Endodermal cell (in vitro differentiated cells): ENCODE measurements around the gene SART3. TPM values are rescaled to one million over a fixed set of nuclear protein-coding genes. Genes with fewer than 3 reads are reported as not detected.

Source experiments
- DNase-seq: peaks from one replicate; pipeline ENCODE4 v3.0.0-alpha.2; 2017
- H3K27ac ChIP-seq: 2 replicates; pipeline ENCODE4 v1.5.1; 2013; ENCODE audit warnings: mild to moderate bottlenecking, low read depth, low read length, moderate library complexity
- H3K27me3 ChIP-seq: 2 replicates; pipeline ENCODE4 v1.6.1; 2013; ENCODE audit warnings: mild to moderate bottlenecking, low read length, moderate library complexity; ENCODE audit not compliant: insufficient read depth, control insufficient read depth, poor library complexity, severe bottlenecking
- H3K36me3 ChIP-seq: 2 replicates; pipeline ENCODE4 v1.7.0; 2013; ENCODE audit warnings: mild to moderate bottlenecking, low read length, moderate library complexity; ENCODE audit not compliant: control insufficient read depth, insufficient read depth
- H3K4me1 ChIP-seq: one replicate; pipeline ENCODE4 v1.7.0; 2013; ENCODE audit warnings: low read length; ENCODE audit not compliant: control insufficient read depth, insufficient read depth
- H3K4me3 ChIP-seq: 2 replicates; pipeline ENCODE4 v1.5.1; 2013; ENCODE audit warnings: mild to moderate bottlenecking, low read length, moderate library complexity
- H3K9ac ChIP-seq: 2 replicates; pipeline ENCODE4 v1.6.1; 2013; ENCODE audit warnings: mild to moderate bottlenecking, low read length, moderate library complexity; ENCODE audit not compliant: poor library complexity, severe bottlenecking; ENCODE audit errors: extremely low read depth
- H3K9me3 ChIP-seq: 2 replicates; pipeline ENCODE4 v1.6.1; 2013; ENCODE audit warnings: mild to moderate bottlenecking, low read length, moderate library complexity; ENCODE audit not compliant: control insufficient read depth
- H3K27ac Mint-ChIP-seq: 2 replicates; pipeline ENCODE4 v1.8.0; 2020; ENCODE audit warnings: mixed read lengths
- H3K27me3 Mint-ChIP-seq: 2 replicates; pipeline ENCODE4 v1.8.0; 2021; ENCODE audit warnings: mild to moderate bottlenecking, mixed read lengths; ENCODE audit not compliant: insufficient read depth
- H3K36me3 Mint-ChIP-seq: 2 replicates; pipeline ENCODE4 v1.8.0; 2020; ENCODE audit warnings: low read depth, mixed read lengths
- H3K4me1 Mint-ChIP-seq: 2 replicates; pipeline ENCODE4 v1.8.0; 2020; ENCODE audit warnings: mixed read lengths
- H3K4me3 Mint-ChIP-seq: 2 replicates; pipeline ENCODE4 v1.8.0; 2020; ENCODE audit warnings: mild to moderate bottlenecking, moderate library complexity, mixed read lengths
- H3K9me3 Mint-ChIP-seq: 2 replicates; pipeline ENCODE4 v1.8.0; 2020; ENCODE audit warnings: mild to moderate bottlenecking, mixed read lengths
- WGBS, 2 experiments: methylation state at CpG; one replicate each; pipeline versions ENCODE4 v1.1.5 to v1.1.7; 2013; ENCODE audit warnings: missing lambda C conversion rate in 2 of 2, mixed read lengths in 1 of 2; ENCODE audit not compliant: insufficient coverage in 1 of 2, insufficient read length in 1 of 2; 5-methylcytosine and 5-hydroxymethylcytosine counted together
- total RNA-seq, 2 donors: library from RNA; stranded (reverse); fragmentation: NEBNext Ultra II Directional in 1 of 2; extraction: Animal tissue kit (Norgen Biotek cat#: 25700) in 1 of 2; gene quantifications; 2 replicates in 1 of 2; 3 replicates in 1 of 2; pipeline ENCODE4 v1.2.1, GENCODE V29; 2021
- TF ChIP-seq, protein P1 (sequence below): fragments of 200-600 bp; sonication (generic); conservative IDR thresholded peaks from 2 replicates; pipeline ENCODE4 v1.5.0; 2021; ENCODE audit warnings: antibody characterized with exemption, mild to moderate bottlenecking

The SART3 gene
- total RNA-seq, 2 donors from 2014 or later: 83.5 to 86.2 TPM

DNA sequence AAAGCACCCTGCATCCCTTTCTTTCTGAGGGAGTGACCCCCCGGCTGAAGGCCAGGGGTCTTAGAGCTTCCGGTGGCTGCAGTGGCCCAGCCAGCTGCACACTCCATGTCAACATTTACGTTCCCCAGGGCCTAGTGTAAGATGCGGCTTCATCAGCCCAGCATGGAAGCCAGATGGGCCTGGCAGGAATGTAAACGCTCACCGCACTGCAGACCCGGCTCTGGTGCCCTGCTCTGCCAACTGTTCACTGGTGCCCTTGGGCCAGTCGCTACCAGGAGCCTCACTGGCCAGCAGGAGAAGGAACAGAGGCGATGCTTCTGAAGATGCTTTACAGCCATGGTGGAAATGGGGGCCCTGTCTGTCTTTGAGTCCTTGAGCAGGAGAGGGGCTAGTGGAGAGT, 45.5 kb upstream of the SART3 start:
- H3K4me3 Mint-ChIP-seq: no peak overlapping the region
- no peaks in the 10 kb centered on the region for H3K9me3 Mint-ChIP-seq
- no peak overlapping the region for H3K27ac Mint-ChIP-seq
- WGBS, 2 experiments: 85 to 96% methylated on average over 3 to 9 of the region's 9 CpGs
- no peaks in the 10 kb centered on the region for H3K9me3 ChIP-seq
- H3K4me1 ChIP-seq: no peaks in the 10 kb centered on the region
- H3K27ac ChIP-seq: no peak overlapping the region
- no peaks in the 10 kb centered on the region for H3K36me3 Mint-ChIP-seq
- TF ChIP-seq, protein P1, sequence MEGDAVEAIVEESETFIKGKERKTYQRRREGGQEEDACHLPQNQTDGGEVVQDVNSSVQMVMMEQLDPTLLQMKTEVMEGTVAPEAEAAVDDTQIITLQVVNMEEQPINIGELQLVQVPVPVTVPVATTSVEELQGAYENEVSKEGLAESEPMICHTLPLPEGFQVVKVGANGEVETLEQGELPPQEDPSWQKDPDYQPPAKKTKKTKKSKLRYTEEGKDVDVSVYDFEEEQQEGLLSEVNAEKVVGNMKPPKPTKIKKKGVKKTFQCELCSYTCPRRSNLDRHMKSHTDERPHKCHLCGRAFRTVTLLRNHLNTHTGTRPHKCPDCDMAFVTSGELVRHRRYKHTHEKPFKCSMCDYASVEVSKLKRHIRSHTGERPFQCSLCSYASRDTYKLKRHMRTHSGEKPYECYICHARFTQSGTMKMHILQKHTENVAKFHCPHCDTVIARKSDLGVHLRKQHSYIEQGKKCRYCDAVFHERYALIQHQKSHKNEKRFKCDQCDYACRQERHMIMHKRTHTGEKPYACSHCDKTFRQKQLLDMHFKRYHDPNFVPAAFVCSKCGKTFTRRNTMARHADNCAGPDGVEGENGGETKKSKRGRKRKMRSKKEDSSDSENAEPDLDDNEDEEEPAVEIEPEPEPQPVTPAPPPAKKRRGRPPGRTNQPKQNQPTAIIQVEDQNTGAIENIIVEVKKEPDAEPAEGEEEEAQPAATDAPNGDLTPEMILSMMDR: no peak
- H3K4me1 Mint-ChIP-seq: no peaks in the 10 kb centered on the region
- DNase-seq: no peak
- H3K4me3 ChIP-seq: no peak overlapping the region
- H3K9ac ChIP-seq: no peak overlapping the region
- no peaks in the 10 kb centered on the region for H3K27me3 ChIP-seq
- H3K27me3 Mint-ChIP-seq: no peaks in the 10 kb centered on the region
- H3K36me3 ChIP-seq: no peaks in the 10 kb centered on the region

DNA sequence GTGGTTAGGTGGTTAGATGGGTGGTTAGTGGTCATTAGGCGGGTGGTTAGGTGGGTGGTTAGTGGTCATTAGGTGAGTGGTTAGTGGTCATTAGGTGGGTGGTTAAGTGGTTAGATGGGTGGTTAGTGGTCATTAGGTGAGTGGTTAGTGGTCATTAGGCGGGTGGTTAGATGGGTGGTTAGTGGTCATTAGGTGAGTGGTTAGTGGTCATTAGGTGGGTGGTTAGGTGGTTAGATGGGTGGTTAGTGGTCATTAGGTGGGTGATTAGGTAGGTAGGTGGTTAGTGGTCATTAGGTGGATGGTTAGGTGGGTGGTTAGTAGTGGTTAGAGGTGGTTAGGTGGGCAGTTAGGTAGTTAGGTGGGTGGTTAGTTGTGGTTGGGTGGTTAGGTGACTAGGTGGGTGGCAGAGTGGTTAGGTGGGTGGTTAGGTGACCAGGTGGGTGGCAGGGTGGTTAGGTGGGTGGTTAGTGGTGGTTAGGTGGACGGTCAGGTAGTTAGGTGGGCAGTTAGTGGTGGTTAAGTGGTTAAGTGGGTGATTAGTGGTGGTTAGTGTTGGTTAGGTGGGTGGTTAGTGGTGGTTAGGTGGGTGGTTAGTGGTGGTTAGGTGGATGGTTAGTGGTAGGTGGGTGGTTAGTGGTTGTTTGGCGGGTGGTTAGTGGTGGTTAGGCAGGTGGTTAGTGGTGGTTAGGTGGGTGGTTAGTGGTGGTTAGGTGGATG, 44.9 kb upstream of the SART3 start:
- Histone ChIP-seq H3K4me3 (no peak overlapping the region), H3K27ac (no peak overlapping the region), H3K27me3 (no peaks in the 10 kb centered on the region), H3K36me3 (no peaks in the 10 kb centered on the region), H3K4me1 (no peaks in the 10 kb centered on the region), H3K9me3 (no peaks in the 10 kb centered on the region), H3K9ac (no peak overlapping the region)
- H3K4me1 Mint-ChIP-seq: no peaks in the 10 kb centered on the region
- no peak overlapping the region for H3K4me3 Mint-ChIP-seq
- no peaks in the 10 kb centered on the region for H3K9me3 Mint-ChIP-seq
- H3K27ac Mint-ChIP-seq: no peak overlapping the region
- TF ChIP-seq, protein P1: no peak
- 90 to 100% methylated on average over 1 to 4 of the region's 4 CpGs for WGBS, 2 experiments
- H3K36me3 Mint-ChIP-seq: no peaks in the 10 kb centered on the region
- no peak for DNase-seq
- H3K27me3 Mint-ChIP-seq: no peaks in the 10 kb centered on the region

DNA sequence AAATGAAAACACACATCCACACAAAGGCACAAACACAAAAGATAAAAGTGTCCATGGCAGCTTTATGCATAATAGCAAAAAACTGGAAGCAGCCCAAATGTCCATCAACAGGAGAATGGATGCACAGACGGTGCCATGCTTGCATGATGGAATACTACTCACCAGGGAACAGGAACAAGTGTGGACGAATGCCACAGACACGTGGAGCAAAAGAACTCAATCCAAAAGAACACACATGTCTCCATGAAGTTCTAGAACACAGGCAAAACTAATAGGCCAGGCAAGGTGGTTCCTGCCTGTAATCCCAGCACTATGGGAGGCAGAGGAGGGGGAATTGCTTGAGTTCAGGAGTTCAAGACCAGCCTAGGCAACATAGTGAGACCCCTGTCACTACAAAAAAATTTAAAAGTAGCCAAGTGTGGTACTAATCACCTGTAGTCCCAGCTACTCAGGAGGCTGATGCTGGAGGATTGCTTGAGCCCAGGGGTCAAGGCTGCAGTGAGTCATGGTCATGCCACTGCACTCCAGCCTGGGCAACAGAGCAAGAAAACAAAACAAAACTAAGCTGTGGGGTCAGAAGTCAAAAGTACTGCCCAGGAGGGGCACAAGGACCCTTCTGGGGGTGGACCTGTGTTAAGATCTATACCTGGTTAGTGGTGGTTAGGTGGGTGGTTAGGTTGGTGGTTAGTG, 44.2 kb upstream of the SART3 start:
- no peaks in the 10 kb centered on the region for H3K9me3 Mint-ChIP-seq
- H3K27me3 Mint-ChIP-seq: no peaks in the 10 kb centered on the region
- H3K36me3 ChIP-seq: no peaks in the 10 kb centered on the region
- no peaks in the 10 kb centered on the region for H3K27me3 ChIP-seq
- no peak overlapping the region for H3K27ac ChIP-seq
- 91 to 100% methylated on average over 2 to 3 of the region's 3 CpGs for WGBS, 2 experiments
- H3K4me3 Mint-ChIP-seq: no peak overlapping the region
- no peaks in the 10 kb centered on the region for H3K4me1 Mint-ChIP-seq
- no peak overlapping the region for H3K9ac ChIP-seq
- H3K9me3 ChIP-seq: no peaks in the 10 kb centered on the region
- no peak overlapping the region for H3K4me3 ChIP-seq
- TF ChIP-seq, protein P1: no peak
- no peak for DNase-seq
- peak overlapping the region; percentile 70 for H3K27ac Mint-ChIP-seq
- no peaks in the 10 kb centered on the region for H3K4me1 ChIP-seq
- no peaks in the 10 kb centered on the region for H3K36me3 Mint-ChIP-seq
